Panc1 (cell line): ENCODE measurements around the gene SSBP4. TPM values are rescaled to one million over a fixed set of nuclear protein-coding genes. Genes with fewer than 3 reads are reported as not detected.
A peak's percentile ranks its signal among the peaks of the same experiment; 100 is the strongest.

Experiments
- ATAC-seq: fragments of 200-7000 bp; cut with Tn5 transposase; 2 replicates; pipeline ENCODE4 v1.9.1; 2020; ENCODE audit warnings: mild to moderate bottlenecking, moderate library complexity
- BruUV-seq: library from RNA; stranded (reverse); fragments of 400-500 nt; replicated peaks from 2 replicates; lab custom pipeline; 2021; lab: Mats Ljungman, UMichigan
- CTCF ChIA-PET: fragments of 300-600 bp; sonication (Branson Sonifier 250); formaldehyde crosslinking; loops from one replicate; lab custom pipeline; 2022; ENCODE audit warnings: antibody characterized with exemption; lab: Charles Lee
- POLR2A ChIA-PET: fragments of 300-600 bp; sonication (Branson Sonifier 250); formaldehyde crosslinking; loops from one replicate; lab custom pipeline; 2022; ENCODE audit warnings: antibody characterized with exemption; lab: Charles Lee
- DNase-seq: peaks from one replicate; pipeline ENCODE4 v3.0.0-alpha.2; 2010; ENCODE audit warnings: low read depth, low spot score
- H3K27ac ChIP-seq: 2 replicates; pipeline ENCODE4 v1.5.1; 2011; ENCODE audit warnings: mild to moderate bottlenecking, low read length, inconsistent platforms
- H3K27me3 ChIP-seq: fragments of 200-500 bp; sonication (Bioruptor generic); 2 replicates; pipeline ENCODE4 v1.6.0; 2014; ENCODE audit warnings: low read length, inconsistent platforms; ENCODE audit not compliant: control insufficient read depth, insufficient read depth
- H3K36me3 ChIP-seq: fragments of 200-500 bp; sonication (Bioruptor generic); 2 replicates; pipeline ENCODE4 v1.5.1; 2014; ENCODE audit warnings: inconsistent platforms, mild to moderate bottlenecking, low read length, moderate library complexity; ENCODE audit not compliant: control insufficient read depth, insufficient read depth
- H3K4me1 ChIP-seq: 2 replicates; pipeline ENCODE4 v1.5.1; 2011; ENCODE audit warnings: inconsistent platforms, mild to moderate bottlenecking, low read length, moderate library complexity; ENCODE audit not compliant: control insufficient read depth, insufficient read depth
- H3K4me3 ChIP-seq, 2 experiments: 2 replicates each; pipeline ENCODE4 v1.5.1; 2011 to 2012; ENCODE audit warnings: low read depth in 2 of 2, low read length in 2 of 2, mild to moderate bottlenecking in 2 of 2, inconsistent platforms in 1 of 2, moderate library complexity in 1 of 2
- H3K9me3 ChIP-seq: fragments of 200-500 bp; sonication (Bioruptor generic); 2 replicates; pipeline ENCODE4 v1.5.1; 2014; ENCODE audit warnings: low read depth, mild to moderate bottlenecking, inconsistent platforms, low read length, moderate library complexity; ENCODE audit not compliant: control insufficient read depth, insufficient read depth
- POLR2AphosphoS5 ChIP-seq: IDR thresholded peaks from 2 replicates; pipeline ENCODE4 v1.6.1; 2012; ENCODE audit warnings: mild to moderate bottlenecking, low read depth, low read length, moderate library complexity
- SIN3A ChIP-seq: IDR thresholded peaks from 2 replicates; pipeline ENCODE4 v1.6.1; 2012; ENCODE audit warnings: low read depth, mild to moderate bottlenecking, low read length, moderate library complexity, borderline replicate concordance; ENCODE audit not compliant: insufficient read depth
- TCF7L2 ChIP-seq: IDR thresholded peaks from 2 replicates; pipeline ENCODE4 v1.6.1; 2011; ENCODE audit warnings: mild to moderate bottlenecking, low read depth, low read length, inconsistent platforms
- in situ Hi-C: cut with HindIII; loops from 2 replicates; pipeline ENCODE4 v1.10.0; 2016; ENCODE audit warnings: low sequenced_read_pairs, low pct_unique_long_range_greater_than_20kb
- intact Hi-C: fragments of 100-400 bp; cut with micrococcal nuclease; formaldehyde crosslinking; loops from one replicate; pipeline ENCODE4 v1.10.0; 2022; ENCODE audit not compliant: unreplicated experiment
- total RNA-seq: library from RNA; stranded (reverse); gene quantifications from one replicate; pipeline ENCODE4 v1.2.1, GENCODE V29; 2021; ENCODE audit not compliant: unreplicated experiment
- TF ChIP-seq, protein P1 (sequence below): fragments of 450-650 bp; IDR thresholded peaks from 2 replicates; pipeline ENCODE4 v1.5.1; 2017; ENCODE audit warnings: mild to moderate bottlenecking
- TF ChIP-seq, protein P2 (sequence below), 2 experiments: IDR thresholded peaks; 2 replicates each; pipeline ENCODE4 v1.6.1; 2011 to 2012; ENCODE audit warnings: low read depth in 2 of 2, control low read depth in 1 of 2, low read length in 1 of 2, mild to moderate bottlenecking in 1 of 2, moderate library complexity in 1 of 2; ENCODE audit not compliant: insufficient read depth in 1 of 2

The SSBP4 gene
- total RNA-seq, 1 experiment from 2014 or later: 128 TPM

- no TSS peak for BruUV-seq
- H3K36me3 ChIP-seq: no peaks in the 10 kb centered on the region
- CTCF ChIA-PET: interaction anchor here (0.6 kb wide), 1 partner anchor 135 kb away, joined by 10 read pairs; no protein-coding TSS in a partner anchor
- intact Hi-C loops: no loop called here
- in situ Hi-C loops: no loop called here
- ATAC-seq: no peak
- TF ChIP-seq, protein P1, sequence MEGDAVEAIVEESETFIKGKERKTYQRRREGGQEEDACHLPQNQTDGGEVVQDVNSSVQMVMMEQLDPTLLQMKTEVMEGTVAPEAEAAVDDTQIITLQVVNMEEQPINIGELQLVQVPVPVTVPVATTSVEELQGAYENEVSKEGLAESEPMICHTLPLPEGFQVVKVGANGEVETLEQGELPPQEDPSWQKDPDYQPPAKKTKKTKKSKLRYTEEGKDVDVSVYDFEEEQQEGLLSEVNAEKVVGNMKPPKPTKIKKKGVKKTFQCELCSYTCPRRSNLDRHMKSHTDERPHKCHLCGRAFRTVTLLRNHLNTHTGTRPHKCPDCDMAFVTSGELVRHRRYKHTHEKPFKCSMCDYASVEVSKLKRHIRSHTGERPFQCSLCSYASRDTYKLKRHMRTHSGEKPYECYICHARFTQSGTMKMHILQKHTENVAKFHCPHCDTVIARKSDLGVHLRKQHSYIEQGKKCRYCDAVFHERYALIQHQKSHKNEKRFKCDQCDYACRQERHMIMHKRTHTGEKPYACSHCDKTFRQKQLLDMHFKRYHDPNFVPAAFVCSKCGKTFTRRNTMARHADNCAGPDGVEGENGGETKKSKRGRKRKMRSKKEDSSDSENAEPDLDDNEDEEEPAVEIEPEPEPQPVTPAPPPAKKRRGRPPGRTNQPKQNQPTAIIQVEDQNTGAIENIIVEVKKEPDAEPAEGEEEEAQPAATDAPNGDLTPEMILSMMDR: peak; percentile 31; the same call in 1 of the 2 replicates
- no peak for TF ChIP-seq POLR2AphosphoS5
- H3K9me3 ChIP-seq: no peaks in the 10 kb centered on the region
- no peak for DNase-seq
- H3K27me3 ChIP-seq: no peaks in the 10 kb centered on the region
- H3K27ac ChIP-seq: no peak overlapping the region
- H3K4me1 ChIP-seq: peaks cover 23% of the 10 kb centered on the region
- no peak overlapping the region for H3K4me3 ChIP-seq
- POLR2A ChIA-PET: no interaction called here
These were observed 6.5 kb upstream of the SSBP4 start for GRCh38 chr19:18412610-18413239.

DNA sequence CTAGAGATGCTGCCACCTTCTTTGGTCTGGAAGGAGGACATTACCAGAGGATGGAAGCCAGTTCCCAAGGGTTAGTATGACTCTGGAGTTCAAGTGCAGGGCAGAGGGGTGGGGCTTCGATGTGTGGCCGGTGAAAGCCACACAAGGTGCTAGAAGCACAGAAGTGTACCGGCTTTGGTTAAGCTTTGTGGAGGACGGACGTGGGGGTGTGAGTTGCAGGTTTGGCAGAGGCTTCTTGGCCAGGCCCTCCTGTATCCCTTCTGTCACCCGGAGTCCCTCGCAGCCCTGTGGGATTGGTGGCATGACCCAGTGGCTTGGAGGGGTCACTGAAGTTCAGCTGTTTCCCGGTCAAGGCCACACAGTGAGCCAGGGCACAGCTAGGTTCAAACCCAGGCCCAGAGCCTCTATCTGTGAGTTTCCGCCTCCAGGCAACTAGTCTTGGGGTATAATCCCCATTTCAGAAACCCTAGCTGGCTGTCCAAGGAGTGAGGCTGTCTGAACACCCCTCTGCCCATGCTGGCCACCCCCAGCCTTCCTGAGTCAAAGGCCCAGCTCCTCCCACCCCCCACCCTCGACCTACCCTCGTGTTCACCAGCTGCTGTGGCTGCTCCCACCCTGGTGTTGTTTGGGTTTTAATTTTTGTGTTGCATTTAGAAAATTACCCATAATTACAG is 4.6 kb upstream of the SSBP4 start:
- no peak for TF ChIP-seq TCF7L2
- no peak for TF ChIP-seq SIN3A
- TF ChIP-seq, protein P2, sequence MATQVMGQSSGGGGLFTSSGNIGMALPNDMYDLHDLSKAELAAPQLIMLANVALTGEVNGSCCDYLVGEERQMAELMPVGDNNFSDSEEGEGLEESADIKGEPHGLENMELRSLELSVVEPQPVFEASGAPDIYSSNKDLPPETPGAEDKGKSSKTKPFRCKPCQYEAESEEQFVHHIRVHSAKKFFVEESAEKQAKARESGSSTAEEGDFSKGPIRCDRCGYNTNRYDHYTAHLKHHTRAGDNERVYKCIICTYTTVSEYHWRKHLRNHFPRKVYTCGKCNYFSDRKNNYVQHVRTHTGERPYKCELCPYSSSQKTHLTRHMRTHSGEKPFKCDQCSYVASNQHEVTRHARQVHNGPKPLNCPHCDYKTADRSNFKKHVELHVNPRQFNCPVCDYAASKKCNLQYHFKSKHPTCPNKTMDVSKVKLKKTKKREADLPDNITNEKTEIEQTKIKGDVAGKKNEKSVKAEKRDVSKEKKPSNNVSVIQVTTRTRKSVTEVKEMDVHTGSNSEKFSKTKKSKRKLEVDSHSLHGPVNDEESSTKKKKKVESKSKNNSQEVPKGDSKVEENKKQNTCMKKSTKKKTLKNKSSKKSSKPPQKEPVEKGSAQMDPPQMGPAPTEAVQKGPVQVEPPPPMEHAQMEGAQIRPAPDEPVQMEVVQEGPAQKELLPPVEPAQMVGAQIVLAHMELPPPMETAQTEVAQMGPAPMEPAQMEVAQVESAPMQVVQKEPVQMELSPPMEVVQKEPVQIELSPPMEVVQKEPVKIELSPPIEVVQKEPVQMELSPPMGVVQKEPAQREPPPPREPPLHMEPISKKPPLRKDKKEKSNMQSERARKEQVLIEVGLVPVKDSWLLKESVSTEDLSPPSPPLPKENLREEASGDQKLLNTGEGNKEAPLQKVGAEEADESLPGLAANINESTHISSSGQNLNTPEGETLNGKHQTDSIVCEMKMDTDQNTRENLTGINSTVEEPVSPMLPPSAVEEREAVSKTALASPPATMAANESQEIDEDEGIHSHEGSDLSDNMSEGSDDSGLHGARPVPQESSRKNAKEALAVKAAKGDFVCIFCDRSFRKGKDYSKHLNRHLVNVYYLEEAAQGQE (IDR thresholded peaks at IDR 0.05; ENCODE audit: insufficient read depth in 1 of 2, low read depth in 2 of 2, low read length in 1 of 2): no peak
- TF ChIP-seq, protein P1: no peak
- TF ChIP-seq POLR2AphosphoS5: no peak
- intact Hi-C loops (no loop called here), in situ Hi-C loops (no loop called here)
- ChIA-PET CTCF (no interaction called here), POLR2A (no interaction called here)
- Histone ChIP-seq H3K9me3 (no peaks in the 10 kb centered on the region), H3K27me3 (no peaks in the 10 kb centered on the region), H3K4me1 (peaks cover 31% of the 10 kb centered on the region), H3K4me3 (no peak overlapping the region), H3K27ac (peak overlapping the region; percentile 95), H3K36me3 (no peaks in the 10 kb centered on the region)
- no peak for ATAC-seq
- DNase-seq: no peak
- BruUV-seq: no TSS peak
